ENCODE measurements around the gene EVI5L. TPM values are rescaled to one million over a fixed set of nuclear protein-coding genes. Genes with fewer than 3 reads are reported as not detected.

Gene EVI5L
- total and polyA plus RNA-seq, 2 donors (not counting 3 experiments of a cell fraction or from before 2014, with no cell fraction given): 11.9 to 13.5 TPM

DNA sequence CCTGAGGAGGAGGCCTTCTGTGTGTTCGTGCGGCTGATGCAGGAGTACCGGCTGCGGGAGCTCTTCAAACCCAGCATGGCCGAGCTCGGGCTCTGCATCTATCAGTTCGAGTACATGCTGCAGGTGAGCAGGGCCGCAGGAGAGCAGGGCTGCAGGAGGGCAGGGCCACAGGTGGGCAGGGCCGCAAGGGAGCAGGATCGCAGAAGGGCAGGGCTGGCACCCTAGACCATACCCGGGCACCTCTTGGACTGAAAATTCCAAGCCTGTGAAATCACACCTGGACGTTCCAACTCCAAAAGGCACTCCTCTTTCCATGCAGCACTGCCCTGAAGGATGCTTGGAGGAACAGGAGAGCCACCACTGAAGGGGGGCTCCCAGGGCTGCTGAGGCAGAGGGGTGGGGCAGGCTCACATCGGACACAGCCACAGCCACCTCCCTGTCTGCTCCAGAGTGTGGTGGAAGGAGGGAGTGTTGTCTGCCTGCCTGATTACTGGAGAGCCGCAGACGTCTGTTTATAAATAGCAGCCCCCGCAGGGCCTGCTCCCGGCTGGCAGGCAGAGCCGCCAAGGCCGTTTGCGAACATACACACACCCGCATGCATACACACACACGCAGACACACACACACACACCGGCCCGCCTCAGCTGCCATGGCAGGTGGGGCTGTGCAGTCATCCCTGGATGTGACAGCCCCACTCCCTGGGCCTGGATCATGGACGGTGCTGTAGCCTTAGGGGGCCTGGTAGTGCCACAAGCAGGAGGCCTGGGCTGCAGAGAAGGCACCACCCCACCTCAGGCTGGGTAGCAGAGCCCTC lies 20.2 kb downstream of the EVI5L start:
- H3K4me2 ChIP-seq (ENCODE audit: insufficient read depth, low read length): no peak overlapping the region
- H3K4me3 ChIP-seq (replicated peaks in 1 of 3; ENCODE audit: insufficient read depth in 1 of 3, low read depth in 1 of 3, low read length in 3 of 3): no peak overlapping the region
- H3K9ac ChIP-seq (replicated peaks; ENCODE audit: extremely low read depth, insufficient read depth, low read length): no peak overlapping the region
- TF ChIP-seq POLR2A (IDR thresholded peaks at IDR 0.05; ENCODE audit: low read depth, low read length) (no peak), EZH2 (IDR thresholded peaks at IDR 0.05; ENCODE audit: borderline replicate concordance, low read depth, low read length, severe bottlenecking) (no peak), JUN (IDR thresholded peaks at IDR 0.05; ENCODE audit: borderline replicate concordance, insufficient read depth, insufficient read length, low read depth) (no peak), GATA2 (IDR thresholded peaks at IDR 0.05; ENCODE audit: insufficient read depth, insufficient read length, low read depth, low read length) (no peak), FOS (IDR thresholded peaks at IDR 0.05; ENCODE audit: borderline replicate concordance, insufficient read depth, low read length) (no peak), MYC (IDR thresholded peaks at IDR 0.05; ENCODE audit: low read depth, low read length) (no peak), POLR2AphosphoS5 (IDR thresholded peaks at IDR 0.05; ENCODE audit: insufficient read depth, low read depth, low read length) (no peak)
- TF ChIP-seq, protein P1, sequence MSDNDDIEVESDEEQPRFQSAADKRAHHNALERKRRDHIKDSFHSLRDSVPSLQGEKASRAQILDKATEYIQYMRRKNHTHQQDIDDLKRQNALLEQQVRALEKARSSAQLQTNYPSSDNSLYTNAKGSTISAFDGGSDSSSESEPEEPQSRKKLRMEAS (IDR thresholded peaks at IDR 0.05; ENCODE audit: insufficient read depth, insufficient read length): no peak
- TF ChIP-seq, protein P2, sequence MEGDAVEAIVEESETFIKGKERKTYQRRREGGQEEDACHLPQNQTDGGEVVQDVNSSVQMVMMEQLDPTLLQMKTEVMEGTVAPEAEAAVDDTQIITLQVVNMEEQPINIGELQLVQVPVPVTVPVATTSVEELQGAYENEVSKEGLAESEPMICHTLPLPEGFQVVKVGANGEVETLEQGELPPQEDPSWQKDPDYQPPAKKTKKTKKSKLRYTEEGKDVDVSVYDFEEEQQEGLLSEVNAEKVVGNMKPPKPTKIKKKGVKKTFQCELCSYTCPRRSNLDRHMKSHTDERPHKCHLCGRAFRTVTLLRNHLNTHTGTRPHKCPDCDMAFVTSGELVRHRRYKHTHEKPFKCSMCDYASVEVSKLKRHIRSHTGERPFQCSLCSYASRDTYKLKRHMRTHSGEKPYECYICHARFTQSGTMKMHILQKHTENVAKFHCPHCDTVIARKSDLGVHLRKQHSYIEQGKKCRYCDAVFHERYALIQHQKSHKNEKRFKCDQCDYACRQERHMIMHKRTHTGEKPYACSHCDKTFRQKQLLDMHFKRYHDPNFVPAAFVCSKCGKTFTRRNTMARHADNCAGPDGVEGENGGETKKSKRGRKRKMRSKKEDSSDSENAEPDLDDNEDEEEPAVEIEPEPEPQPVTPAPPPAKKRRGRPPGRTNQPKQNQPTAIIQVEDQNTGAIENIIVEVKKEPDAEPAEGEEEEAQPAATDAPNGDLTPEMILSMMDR (IDR thresholded peaks at IDR 0.05; ENCODE audit: extremely low read depth in 1 of 2, insufficient read depth in 1 of 2, low read depth in 1 of 2, low read length in 2 of 2): no peak
- dilution Hi-C loops (cut with MboI; ENCODE audit: extremely low pct_ligation_motif_present, low sequenced_read_pairs): no loop called here
- no peak for DNase-seq (ENCODE audit: low read depth, low spot score)
- no peaks in the 10 kb centered on the region for H3K79me2 ChIP-seq (ENCODE audit: control insufficient read depth, insufficient read depth, low read length)
- no peak for FAIRE-seq
- POLR2A ChIA-PET: no interaction called here
- no peaks in the 10 kb centered on the region for H3K27me3 ChIP-seq (ENCODE audit: control insufficient read depth in 2 of 2, insufficient read depth in 2 of 2, low read length in 2 of 2)
- H2AFZ ChIP-seq (ENCODE audit: low read depth, low read length): no peak overlapping the region
- H3K9me3 ChIP-seq (replicated peaks; ENCODE audit: control insufficient read depth, insufficient read depth, low read length): no peaks in the 10 kb centered on the region
- CTCF ChIA-PET: interaction anchor here (1.1 to 1.2 kb wide), 2 partner anchors 282 to 748 kb away, joined by 3 read pairs; no protein-coding TSS in a partner anchor
- no peaks in the 10 kb centered on the region for H3K4me1 ChIP-seq (ENCODE audit: control insufficient read depth, extremely low read depth, insufficient read depth, low read length)
- H3K9me1 ChIP-seq (replicated peaks; ENCODE audit: control insufficient read depth, extremely low read depth, insufficient read depth, low read length): no peaks in the 10 kb centered on the region
- BruUV-seq (replicated peaks): no TSS peak
- no peaks in the 10 kb centered on the region for H4K20me1 ChIP-seq (replicated peaks; ENCODE audit: control insufficient read depth, extremely low read depth, insufficient read depth, low read length)
- intact Hi-C loops (cut with micrococcal nuclease): loop anchor here (5.0 kb wide), 1 partner anchor 168 kb away; the partner anchor contains the start of gene TRAPPC5
- no peaks in the 10 kb centered on the region for H3K36me3 ChIP-seq (ENCODE audit: control insufficient read depth in 2 of 2, extremely low read depth in 1 of 2, insufficient read depth in 2 of 2, low read length in 2 of 2)
- no peak overlapping the region for H3K27ac ChIP-seq (ENCODE audit: insufficient read depth, low read depth, low read length)

Data from endothelial cell of umbilical vein (primary cell).